ENCODE data around the gene LRRC7. TPM values are rescaled to one million over a fixed set of nuclear protein-coding genes. Genes with fewer than 3 reads are reported as not detected.

The LRRC7 gene
- total RNA-seq, 3 donors from 2014 or later: 0.46 to 1.2 (median 1.0) TPM

DNA sequence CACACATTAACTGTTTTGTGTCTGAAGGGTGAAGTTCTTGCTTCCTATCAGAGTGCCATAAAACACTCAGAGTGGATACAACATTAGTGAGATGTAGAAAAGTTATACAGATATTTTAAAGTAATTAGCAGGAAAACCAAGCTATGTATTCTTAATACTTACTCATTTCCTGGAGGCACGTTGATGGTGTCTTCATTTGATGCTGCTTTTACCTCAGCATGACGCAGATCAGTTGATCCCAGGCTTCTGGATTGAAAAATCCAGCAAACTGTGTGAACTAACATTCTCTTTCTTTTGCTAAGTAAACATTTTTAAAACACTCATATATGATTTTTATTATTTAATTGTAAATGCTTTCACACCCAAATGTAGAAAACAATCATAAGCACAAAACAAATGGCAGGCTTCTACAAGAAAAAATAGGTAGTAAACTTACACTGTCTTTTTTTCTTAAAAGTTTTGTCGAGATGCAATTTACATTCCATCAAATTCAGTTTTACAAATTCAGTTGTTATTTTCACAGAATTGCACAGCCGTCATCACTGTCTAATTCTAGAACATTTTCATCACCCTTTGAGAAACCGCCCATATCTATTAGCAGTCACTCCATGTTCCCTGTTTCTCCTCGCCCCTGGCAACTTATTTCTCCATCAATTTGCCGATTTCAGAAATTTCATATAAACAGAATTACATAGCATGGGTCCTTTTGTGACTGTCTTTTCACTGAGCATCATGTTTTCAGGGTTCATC lies 198.9 kb downstream of the LRRC7 start:
- H3K9me3 ChIP-seq: no peaks in the 10 kb centered on the region

DNA sequence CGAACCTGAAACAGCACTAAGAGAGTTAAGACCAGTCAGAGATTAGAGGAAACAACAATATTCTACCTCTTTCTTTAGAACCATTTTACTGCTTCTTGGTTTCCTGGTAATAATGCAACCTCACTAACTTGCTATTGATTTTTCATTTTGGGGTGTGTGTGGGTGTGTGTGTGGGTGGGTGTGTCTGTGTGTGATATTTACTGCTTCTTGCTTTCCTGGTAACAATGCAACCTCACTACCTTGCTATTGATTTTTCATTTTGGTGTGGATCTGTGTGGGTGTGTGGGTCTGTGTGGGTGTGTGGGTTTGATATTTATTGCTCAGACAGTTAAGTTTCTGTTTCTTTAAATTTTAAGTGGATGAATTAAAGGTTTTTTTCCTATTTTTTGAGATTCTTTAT lies 208.8 kb downstream of the LRRC7 start:
- intact Hi-C loops (cut with DNase I, micrococcal nuclease): no loop called here
- no peaks in the 10 kb centered on the region for H3K36me3 ChIP-seq (ENCODE audit: low read depth)
- no peaks in the 10 kb centered on the region for H3K9me3 ChIP-seq
- ATAC-seq (peak; percentile 43), DNase-seq (peak in 1 of 3 donors; percentile 2)
- TF ChIP-seq, protein P1, sequence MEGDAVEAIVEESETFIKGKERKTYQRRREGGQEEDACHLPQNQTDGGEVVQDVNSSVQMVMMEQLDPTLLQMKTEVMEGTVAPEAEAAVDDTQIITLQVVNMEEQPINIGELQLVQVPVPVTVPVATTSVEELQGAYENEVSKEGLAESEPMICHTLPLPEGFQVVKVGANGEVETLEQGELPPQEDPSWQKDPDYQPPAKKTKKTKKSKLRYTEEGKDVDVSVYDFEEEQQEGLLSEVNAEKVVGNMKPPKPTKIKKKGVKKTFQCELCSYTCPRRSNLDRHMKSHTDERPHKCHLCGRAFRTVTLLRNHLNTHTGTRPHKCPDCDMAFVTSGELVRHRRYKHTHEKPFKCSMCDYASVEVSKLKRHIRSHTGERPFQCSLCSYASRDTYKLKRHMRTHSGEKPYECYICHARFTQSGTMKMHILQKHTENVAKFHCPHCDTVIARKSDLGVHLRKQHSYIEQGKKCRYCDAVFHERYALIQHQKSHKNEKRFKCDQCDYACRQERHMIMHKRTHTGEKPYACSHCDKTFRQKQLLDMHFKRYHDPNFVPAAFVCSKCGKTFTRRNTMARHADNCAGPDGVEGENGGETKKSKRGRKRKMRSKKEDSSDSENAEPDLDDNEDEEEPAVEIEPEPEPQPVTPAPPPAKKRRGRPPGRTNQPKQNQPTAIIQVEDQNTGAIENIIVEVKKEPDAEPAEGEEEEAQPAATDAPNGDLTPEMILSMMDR (IDR thresholded peaks at IDR 0.05): no peak
- no peak overlapping the region for H3K4me3 ChIP-seq
- H3K4me1 ChIP-seq (ENCODE audit: low read depth): no peaks in the 10 kb centered on the region

More for the DNA sequence above, 198.9 kb downstream of the LRRC7 start:
- ATAC-seq (no peak), DNase-seq (no peak)
- Histone ChIP-seq H3K4me1 (ENCODE audit: low read depth) (no peaks in the 10 kb centered on the region), H3K36me3 (ENCODE audit: low read depth) (no peaks in the 10 kb centered on the region), H3K4me3 (no peak overlapping the region)
- TF ChIP-seq, protein P1 (IDR thresholded peaks at IDR 0.05): no peak
- intact Hi-C loops (cut with DNase I, micrococcal nuclease): no loop called here

GRCh38 chr1:69777423-69777822 lies 209.7 kb downstream of the LRRC7 start:
- DNase-seq: no peak
- no peaks in the 10 kb centered on the region for H3K36me3 ChIP-seq (ENCODE audit: low read depth)
- no peak for ATAC-seq
- no peaks in the 10 kb centered on the region for H3K9me3 ChIP-seq
- TF ChIP-seq, protein P1 (IDR thresholded peaks at IDR 0.05): no peak
- intact Hi-C loops (cut with DNase I, micrococcal nuclease): no loop called here
- H3K4me1 ChIP-seq (ENCODE audit: low read depth): no peaks in the 10 kb centered on the region
- H3K4me3 ChIP-seq: no peak overlapping the region

GRCh38 chr1:69777971-69778370 lies 210.2 kb downstream of the LRRC7 start:
- H3K36me3 ChIP-seq (ENCODE audit: low read depth): no peaks in the 10 kb centered on the region
- TF ChIP-seq, protein P1 (IDR thresholded peaks at IDR 0.05): no peak
- intact Hi-C loops (cut with DNase I, micrococcal nuclease): no loop called here
- ATAC-seq (no peak), DNase-seq (no peak)
- H3K4me1 ChIP-seq (ENCODE audit: low read depth): no peaks in the 10 kb centered on the region
- no peaks in the 10 kb centered on the region for H3K9me3 ChIP-seq
- H3K4me3 ChIP-seq: no peak overlapping the region

GRCh38 chr1:69787151-69787550 lies 219.4 kb downstream of the LRRC7 start:
- intact Hi-C loops (cut with DNase I, micrococcal nuclease): no loop called here
- H3K9me3 ChIP-seq: no peaks in the 10 kb centered on the region
- TF ChIP-seq, protein P1 (IDR thresholded peaks at IDR 0.05): no peak
- ATAC-seq (no peak), DNase-seq (no peak)
- H3K4me3 ChIP-seq: no peak overlapping the region
- no peaks in the 10 kb centered on the region for H3K36me3 ChIP-seq (ENCODE audit: low read depth)
- H3K4me1 ChIP-seq (ENCODE audit: low read depth): no peaks in the 10 kb centered on the region
